NCI-H524 treated with DMSO at 0.1 percent for 48 hours (cell line): ENCODE results near the gene CYTL1.

Source experiments
- DNase-seq: peaks from one replicate; lab custom pipeline; 2025; lab: John Stamatoyannopoulos, UW

Gene CYTL1

GRCh38 chr4:4968161-4968725, 51.0 kb downstream of the CYTL1 start:
- no peak for DNase-seq
